ENCODE data around the gene CDH23. TPM values are rescaled to one million over a fixed set of nuclear protein-coding genes. Genes with fewer than 3 reads are reported as not detected.

CDH23 gene
- total and polyA plus RNA-seq, 7 donors, result 1.00 to 3.8 (median 1.9) TPM

- Histone ChIP-seq H3K27ac (no peak overlapping the region), H3K36me3 (ENCODE audit: insufficient read depth in 1 of 2, low read depth in 1 of 2) (no peaks in the 10 kb centered on the region), H3K9me3 (no peaks in the 10 kb centered on the region), H3K4me3 (no peak overlapping the region), H3K27me3 (ENCODE audit: insufficient read depth in 3 of 3, low read length in 2 of 3) (peaks cover 0 to 25% (median 0%) of the 10 kb centered on the region in 3 donors), H3K4me1 (no peaks in the 10 kb centered on the region)
- intact Hi-C loops (cut with DNase I), result loop anchor here in 1 of 2 donors (5.0 kb wide), 2 partner anchors 181 to 321 kb away; no protein-coding TSS in a partner anchor
- no peak for TF ChIP-seq CTCF (IDR thresholded peaks at IDR 0.05)
- no peak for DNase-seq
- WGBS, 3 donors, result 51 to 74% (median 71%) methylated on average over 5 of the region's 5 CpGs
- ATAC-seq, result no peak
These were observed 5.0 kb upstream of the CDH23 start for GRCh38 chr10:71391701-71392100.

GRCh38 chr10:71392292-71392691 lies 4.4 kb upstream of the CDH23 start:
- ATAC-seq, result no peak
- no peak for DNase-seq
- peaks cover 1% of the 10 kb centered on the region for H3K4me1 ChIP-seq
- no peak for TF ChIP-seq CTCF (IDR thresholded peaks at IDR 0.05)
- no peaks in the 10 kb centered on the region for H3K9me3 ChIP-seq
- no peak overlapping the region for H3K27ac ChIP-seq
- no peak overlapping the region for H3K4me3 ChIP-seq
- peaks cover 0 to 31% (median 4%) of the 10 kb centered on the region in 3 donors for H3K27me3 ChIP-seq (ENCODE audit: insufficient read depth in 3 of 3, low read length in 2 of 3)
- intact Hi-C loops (cut with DNase I), result loop anchor here in 1 of 2 donors (5.0 kb wide), 2 partner anchors 180 to 320 kb away; no protein-coding TSS in a partner anchor
- H3K36me3 ChIP-seq (ENCODE audit: insufficient read depth in 1 of 2, low read depth in 1 of 2), result no peaks in the 10 kb centered on the region
- WGBS, 3 donors, result 25 to 45% (median 37%) methylated on average over 1 of the region's 1 CpG

- no peak for DNase-seq
- Histone ChIP-seq H3K4me1 (peaks cover 8% of the 10 kb centered on the region), H3K9me3 (no peaks in the 10 kb centered on the region), H3K27me3 (ENCODE audit: insufficient read depth in 3 of 3, low read length in 2 of 3) (peaks cover 0 to 39% (median 8%) of the 10 kb centered on the region in 3 donors), H3K36me3 (ENCODE audit: insufficient read depth in 1 of 2, low read depth in 1 of 2) (no peaks in the 10 kb centered on the region), H3K4me3 (no peak overlapping the region), H3K27ac (no peak overlapping the region)
- intact Hi-C loops (cut with DNase I), result loop anchor here in 1 of 2 donors (5.0 kb wide), 2 partner anchors 179 to 319 kb away; no protein-coding TSS in a partner anchor
- TF ChIP-seq CTCF (IDR thresholded peaks at IDR 0.05), result no peak
- 85 to 87% (median 86%) methylated on average over 16 of the region's 16 CpGs for WGBS, 3 donors
- ATAC-seq, result no peak
These were observed 3.6 kb upstream of the CDH23 start for GRCh38 chr10:71392791-71393781.

- no peak for TF ChIP-seq CTCF (IDR thresholded peaks at IDR 0.05)
- Histone ChIP-seq H3K36me3 (ENCODE audit: insufficient read depth in 1 of 2, low read depth in 1 of 2) (no peaks in the 10 kb centered on the region), H3K4me1 (peaks cover 11% of the 10 kb centered on the region), H3K9me3 (no peaks in the 10 kb centered on the region), H3K27me3 (ENCODE audit: insufficient read depth in 3 of 3, low read length in 2 of 3) (peaks cover 0 to 45% (median 13%) of the 10 kb centered on the region in 3 donors), H3K27ac (no peak overlapping the region), H3K4me3 (no peak overlapping the region)
- no peak for DNase-seq
- intact Hi-C loops (cut with DNase I), result loop anchor here (2.0 to 5.0 kb wide), 3 partner anchors 177 to 318 kb away; no protein-coding TSS in a partner anchor
- 90 to 98% (median 90%) methylated on average over 8 of the region's 8 CpGs for WGBS, 3 donors
- no peak for ATAC-seq
These were observed 2.8 kb upstream of the CDH23 start for GRCh38 chr10:71393841-71394475.

Measured in psoas muscle (tissue), 8 donors.